Prostate gland (tissue), 2 donors: ENCODE data around the gene PCK2. TPM values are rescaled to one million over a fixed set of nuclear protein-coding genes. Genes with fewer than 3 reads are reported as not detected.

Experiments used
- DNase-seq: peaks from one replicate; pipeline ENCODE4 v3.0.0-alpha.2; 2019; ENCODE audit warnings: low spot score
- H3K27ac ChIP-seq, 2 donors: fragments of 200-600 bp; sonication (generic); 2 replicates each; pipeline ENCODE4 v1.5.1; 2017 to 2019
- H3K27me3 ChIP-seq: fragments of 200-600 bp; sonication (generic); replicated peaks from 2 replicates; pipeline ENCODE4 v1.5.1; 2019; ENCODE audit not compliant: insufficient read depth
- H3K36me3 ChIP-seq, 2 donors: fragments of 200-600 bp; sonication (generic); 1 replicate in 1 of 2; 2 replicates in 1 of 2; pipeline versions ENCODE4 v1.5.1 to v1.8.1; 2017 to 2019
- H3K4me1 ChIP-seq: fragments of 200-600 bp; sonication (generic); replicated peaks from 2 replicates; pipeline ENCODE4 v1.5.1; 2019
- H3K4me3 ChIP-seq, 2 donors: fragments of 200-600 bp; sonication (generic); 2 replicates each; pipeline ENCODE4 v1.5.1; 2017 to 2019
- H3K9me3 ChIP-seq: fragments of 200-600 bp; sonication (generic); 2 replicates; pipeline ENCODE4 v1.5.1; 2017
- CTCF ChIP-seq, 4 experiments: fragments of 200-600 bp in 2 of 4; fragments of 450-650 bp in 2 of 4; sonication (generic) in 2 of 4; IDR thresholded peaks; 1 replicate in 3 of 4; 2 replicates in 1 of 4; pipeline ENCODE4 v1.5.1; 2016 to 2019; ENCODE audit warnings: antibody characterized with exemption in 4 of 4, mild to moderate bottlenecking in 2 of 4, moderate library complexity in 2 of 4
- POLR2A ChIP-seq: fragments of 450-650 bp; IDR thresholded peaks from one replicate; pipeline ENCODE4 v1.6.1; 2016; ENCODE audit warnings: antibody characterized with exemption, mild to moderate bottlenecking
- POLR2AphosphoS5 ChIP-seq: sonication (generic); formaldehyde crosslinking; IDR thresholded peaks from one replicate; pipeline ENCODE4 v1.6.1; 2017; ENCODE audit warnings: antibody characterized with exemption
- WGBS: methylation state at CpG from one replicate; pipeline ENCODE4 v1.1.5; 2018; 5-methylcytosine and 5-hydroxymethylcytosine counted together
- intact Hi-C: fragments of 100-400 bp; cut with DNase I; formaldehyde crosslinking; loops from one replicate; pipeline ENCODE4 v1.14.2; 2022
- total RNA-seq, 2 donors: library from RNA; depleted of rRNA; stranded (reverse); fragments of >200 nt; gene quantifications; one replicate each; pipeline ENCODE4 v1.1.0, GENCODE V29; 2016

PCK2 gene
- total RNA-seq, 2 donors from 2014 or later: 15.4 to 21.8 TPM

- TF ChIP-seq CTCF (IDR thresholded peaks at IDR 0.05): no peak
- TF ChIP-seq POLR2AphosphoS5: no peak
- TF ChIP-seq POLR2A: no peak
- H3K36me3 ChIP-seq: peaks cover 3 to 18% of the 10 kb centered on the region in 2 donors
- intact Hi-C loops: no loop called here
- peaks cover 11% of the 10 kb centered on the region for H3K4me1 ChIP-seq
- DNase-seq: no peak
- peak overlapping the region; percentile 92 to 94 for H3K27ac ChIP-seq
- peak overlapping the region; percentile 68 to 92 for H3K4me3 ChIP-seq
- WGBS: 3% methylated on average over 29 of the region's 29 CpGs
- H3K9me3 ChIP-seq: no peaks in the 10 kb centered on the region
- H3K27me3 ChIP-seq: no peaks in the 10 kb centered on the region
Observed at GRCh38 chr14:24147761-24148428, 53.8 kb downstream of the PCK2 start.

- 95% methylated on average over 3 of the region's 3 CpGs for WGBS
- no peak for DNase-seq
- Histone ChIP-seq H3K27ac (no peak overlapping the region), H3K9me3 (no peaks in the 10 kb centered on the region), H3K4me3 (no peak overlapping the region), H3K36me3 (peaks cover 3 to 18% of the 10 kb centered on the region in 2 donors), H3K27me3 (no peaks in the 10 kb centered on the region), H3K4me1 (peaks cover 11% of the 10 kb centered on the region)
- TF ChIP-seq POLR2A (no peak), CTCF (IDR thresholded peaks at IDR 0.05) (no peak)
- intact Hi-C loops: no loop called here
Observed at GRCh38 chr14:24149302-24149969, 55.3 kb downstream of the PCK2 start.

GRCh38 chr14:24150061-24150460 lies 56.0 kb downstream of the PCK2 start:
- H3K36me3 ChIP-seq: peaks cover 3 to 21% of the 10 kb centered on the region in 2 donors
- H3K27me3 ChIP-seq: no peaks in the 10 kb centered on the region
- DNase-seq: no peak
- H3K4me3 ChIP-seq: no peak overlapping the region
- WGBS: 95% methylated on average over 9 of the region's 9 CpGs
- intact Hi-C loops: no loop called here
- no peaks in the 10 kb centered on the region for H3K9me3 ChIP-seq
- TF ChIP-seq POLR2AphosphoS5 (no peak), POLR2A (no peak), CTCF (IDR thresholded peaks at IDR 0.05) (no peak)
- H3K4me1 ChIP-seq: peaks cover 11% of the 10 kb centered on the region
- no peak overlapping the region for H3K27ac ChIP-seq

GRCh38 chr14:24150567-24150966 lies 56.5 kb downstream of the PCK2 start:
- DNase-seq: no peak
- peaks cover 7% of the 10 kb centered on the region for H3K4me1 ChIP-seq
- 91% methylated on average over 9 of the region's 9 CpGs for WGBS
- no peak overlapping the region for H3K4me3 ChIP-seq
- intact Hi-C loops: no loop called here
- peaks cover 3 to 26% of the 10 kb centered on the region in 2 donors for H3K36me3 ChIP-seq
- H3K27ac ChIP-seq: no peak overlapping the region
- TF ChIP-seq POLR2A: no peak
- TF ChIP-seq POLR2AphosphoS5: no peak
- TF ChIP-seq CTCF (IDR thresholded peaks at IDR 0.05): no peak
- H3K9me3 ChIP-seq: no peaks in the 10 kb centered on the region
- no peaks in the 10 kb centered on the region for H3K27me3 ChIP-seq

- H3K27me3 ChIP-seq: no peaks in the 10 kb centered on the region
- H3K4me3 ChIP-seq: no peak overlapping the region
- peaks cover 6% of the 10 kb centered on the region for H3K4me1 ChIP-seq
- WGBS: 87% methylated on average over 9 of the region's 9 CpGs
- no peak overlapping the region for H3K27ac ChIP-seq
- intact Hi-C loops: no loop called here
- no peaks in the 10 kb centered on the region for H3K9me3 ChIP-seq
- no peak for TF ChIP-seq POLR2A
- no peak for TF ChIP-seq CTCF (IDR thresholded peaks at IDR 0.05)
- TF ChIP-seq POLR2AphosphoS5: no peak
- H3K36me3 ChIP-seq: peaks cover 3 to 30% of the 10 kb centered on the region in 2 donors
- DNase-seq: no peak
Observed at GRCh38 chr14:24150993-24151392, 56.9 kb downstream of the PCK2 start.
